Testis (tissue), 3 donors: ENCODE data around the gene EXOG. TPM values are rescaled to one million over a fixed set of nuclear protein-coding genes. Genes with fewer than 3 reads are reported as not detected.

Experiments
- DNase-seq: peaks from one replicate; pipeline ENCODE4 v3.0.0-alpha.2; 2019
- H3K27ac ChIP-seq, 2 donors: fragments of 200-600 bp; sonication (generic); one replicate each; pipeline ENCODE4 v1.5.1; 2019
- H3K27me3 ChIP-seq: fragments of 200-600 bp; sonication (generic); one replicate; pipeline ENCODE4 v1.5.1; 2019
- H3K36me3 ChIP-seq: fragments of 200-600 bp; sonication (generic); one replicate; pipeline ENCODE4 v1.5.1; 2017; ENCODE audit warnings: low read depth; ENCODE audit errors: missing control alignments
- H3K4me1 ChIP-seq: fragments of 200-600 bp; sonication (generic); one replicate; pipeline ENCODE4 v1.5.1; 2019
- H3K4me3 ChIP-seq, 2 donors: fragments of 200-600 bp; sonication (generic); one replicate each; pipeline ENCODE4 v1.5.1; 2017 to 2019
- H3K9me3 ChIP-seq: fragments of 200-600 bp; sonication (generic); one replicate; pipeline ENCODE4 v1.5.1; 2017
- POLR2A ChIP-seq: fragments of 450-650 bp; IDR thresholded peaks from one replicate; pipeline ENCODE4 v1.6.1; 2017; ENCODE audit warnings: antibody characterized with exemption, mild to moderate bottlenecking, moderate library complexity
- WGBS, 2 donors: methylation state at CpG; one replicate each; pipeline ENCODE4 v1.1.5; 2018; 5-methylcytosine and 5-hydroxymethylcytosine counted together
- intact Hi-C: fragments of 100-400 bp; cut with DNase I; formaldehyde crosslinking; loops from one replicate; pipeline ENCODE4 v1.15.1; 2023; ENCODE audit warnings: low total_unique reads
- polyA plus RNA-seq: library from polyadenylated mRNA; stranded (reverse); fragments of 350-450 nt; fragmentation: Illumina TruSeq; extraction: RNeasy Lipid Tissue Mini Kit (QIAGEN cat#74804); gene quantifications from one replicate; pipeline ENCODE4 v1.2.3, GENCODE V29; 2014; ENCODE audit warnings: low read depth, low replicate concordance; ENCODE audit not compliant: insufficient read depth
- total RNA-seq, 2 donors: library from RNA; depleted of rRNA; stranded (reverse); fragments of >200 nt; gene quantifications; one replicate each; pipeline ENCODE4 v1.2.3, GENCODE V29; 2016
- TF ChIP-seq, protein P1 (sequence below), 3 experiments: fragments of 450-650 bp in 2 of 3; fragments of 200-600 bp in 1 of 3; sonication (generic) in 1 of 3; IDR thresholded peaks; one replicate each; pipeline ENCODE4 v1.5.1; 2016 to 2019; ENCODE audit warnings: antibody characterized with exemption in 3 of 3, mild to moderate bottlenecking in 2 of 3, moderate library complexity in 1 of 3

Gene EXOG
- total and polyA plus RNA-seq, 3 donors from 2014 or later: 14.8 to 17.3 (median 15.7) TPM

DNA sequence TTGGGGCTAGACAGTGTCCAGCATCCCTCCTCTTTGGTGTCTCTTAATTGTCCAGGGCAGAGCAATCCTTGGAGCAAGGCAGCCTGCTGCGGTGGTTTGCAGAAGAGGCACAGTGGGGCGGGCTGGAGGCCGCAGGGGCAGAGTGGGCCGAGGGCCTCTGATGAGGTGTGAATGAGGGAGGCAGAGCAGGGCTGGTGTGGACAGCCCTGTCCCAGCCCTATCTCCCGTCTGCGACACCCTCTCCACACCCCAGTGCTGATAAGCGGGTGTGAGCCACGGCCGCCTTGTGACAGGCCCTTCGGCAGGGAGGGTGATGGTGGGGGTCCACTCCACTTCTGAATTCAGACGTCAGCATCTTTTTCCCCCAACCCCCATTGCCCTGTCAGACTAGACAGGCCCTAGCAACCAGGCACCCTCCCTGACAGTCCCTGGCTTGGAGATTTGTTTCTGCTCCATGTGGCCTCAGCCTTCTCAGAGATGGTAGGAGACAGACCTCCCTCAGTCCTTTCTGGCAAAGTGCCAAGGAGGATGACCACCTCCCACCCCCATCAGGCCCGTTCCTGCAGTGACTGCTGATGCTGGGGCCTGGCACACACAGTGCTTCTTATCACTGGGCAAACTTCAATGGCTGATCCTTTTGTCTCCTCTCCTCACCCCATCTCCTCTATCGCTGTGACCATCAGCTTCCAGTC lies 37.3 kb downstream of the EXOG start:
- Histone ChIP-seq H3K27me3 (no peaks in the 10 kb centered on the region), H3K4me3 (no peak overlapping the region), H3K4me1 (no peaks in the 10 kb centered on the region), H3K9me3 (no peaks in the 10 kb centered on the region), H3K27ac (no peak overlapping the region), H3K36me3 (no peaks in the 10 kb centered on the region)
- 74 to 83% methylated on average over 6 to 13 of the region's 13 CpGs for WGBS, 2 donors
- DNase-seq: no peak
- TF ChIP-seq POLR2A: no peak
- TF ChIP-seq, protein P1, sequence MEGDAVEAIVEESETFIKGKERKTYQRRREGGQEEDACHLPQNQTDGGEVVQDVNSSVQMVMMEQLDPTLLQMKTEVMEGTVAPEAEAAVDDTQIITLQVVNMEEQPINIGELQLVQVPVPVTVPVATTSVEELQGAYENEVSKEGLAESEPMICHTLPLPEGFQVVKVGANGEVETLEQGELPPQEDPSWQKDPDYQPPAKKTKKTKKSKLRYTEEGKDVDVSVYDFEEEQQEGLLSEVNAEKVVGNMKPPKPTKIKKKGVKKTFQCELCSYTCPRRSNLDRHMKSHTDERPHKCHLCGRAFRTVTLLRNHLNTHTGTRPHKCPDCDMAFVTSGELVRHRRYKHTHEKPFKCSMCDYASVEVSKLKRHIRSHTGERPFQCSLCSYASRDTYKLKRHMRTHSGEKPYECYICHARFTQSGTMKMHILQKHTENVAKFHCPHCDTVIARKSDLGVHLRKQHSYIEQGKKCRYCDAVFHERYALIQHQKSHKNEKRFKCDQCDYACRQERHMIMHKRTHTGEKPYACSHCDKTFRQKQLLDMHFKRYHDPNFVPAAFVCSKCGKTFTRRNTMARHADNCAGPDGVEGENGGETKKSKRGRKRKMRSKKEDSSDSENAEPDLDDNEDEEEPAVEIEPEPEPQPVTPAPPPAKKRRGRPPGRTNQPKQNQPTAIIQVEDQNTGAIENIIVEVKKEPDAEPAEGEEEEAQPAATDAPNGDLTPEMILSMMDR (IDR thresholded peaks at IDR 0.05): no peak
- intact Hi-C loops: no loop called here

DNA sequence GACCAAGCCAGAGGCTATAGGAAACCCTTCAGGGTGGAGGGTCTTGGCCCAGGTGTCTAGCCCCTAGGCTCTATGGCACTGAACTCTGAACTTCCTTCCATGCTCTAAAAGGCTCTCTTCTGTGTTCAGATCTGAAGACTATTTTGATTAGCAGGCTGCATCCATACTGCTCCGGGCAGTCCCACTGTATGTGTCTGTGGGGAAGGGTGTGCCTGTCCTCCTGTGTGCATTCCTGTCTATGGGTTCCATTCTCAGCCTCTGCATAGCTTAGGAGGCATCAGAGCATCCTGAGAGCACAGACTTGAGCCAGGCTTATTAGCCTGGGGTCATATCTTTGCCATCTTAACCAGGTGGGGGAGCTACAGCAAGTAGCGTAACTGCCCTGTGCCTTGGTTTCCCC lies 38.0 kb downstream of the EXOG start:
- H3K27ac ChIP-seq: no peak overlapping the region
- intact Hi-C loops: no loop called here
- peaks cover 4% of the 10 kb centered on the region for H3K4me1 ChIP-seq
- TF ChIP-seq, protein P1 (IDR thresholded peaks at IDR 0.05): no peak
- TF ChIP-seq POLR2A: no peak
- no peaks in the 10 kb centered on the region for H3K27me3 ChIP-seq
- DNase-seq: no peak
- 96 to 100% methylated on average over 2 of the region's 2 CpGs for WGBS, 2 donors
- no peaks in the 10 kb centered on the region for H3K36me3 ChIP-seq
- H3K9me3 ChIP-seq: no peaks in the 10 kb centered on the region
- H3K4me3 ChIP-seq: no peak overlapping the region

DNA sequence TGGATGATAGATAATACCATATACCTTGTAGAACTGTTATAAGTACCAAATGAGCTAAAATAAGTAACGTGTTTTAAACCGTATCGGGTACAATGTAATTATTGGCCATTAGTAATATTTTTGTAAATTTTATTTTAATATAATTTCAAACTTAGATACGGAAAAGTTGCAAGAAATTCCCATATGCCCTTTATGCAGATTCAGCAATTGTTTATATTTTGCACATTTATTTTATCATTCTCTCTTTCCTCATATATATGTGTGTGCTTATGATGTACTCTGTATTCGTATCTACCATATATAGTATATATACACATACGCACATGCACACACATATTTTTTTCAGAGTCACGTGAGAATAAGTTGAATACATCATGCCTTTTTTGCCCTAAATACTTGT lies 38.5 kb downstream of the EXOG start:
- Histone ChIP-seq H3K36me3 (no peaks in the 10 kb centered on the region), H3K27ac (no peak overlapping the region), H3K9me3 (no peaks in the 10 kb centered on the region), H3K27me3 (no peaks in the 10 kb centered on the region), H3K4me1 (peaks cover 4% of the 10 kb centered on the region), H3K4me3 (no peak overlapping the region)
- intact Hi-C loops: no loop called here
- no peak for DNase-seq
- 91 to 96% methylated on average over 7 of the region's 7 CpGs for WGBS, 2 donors
- TF ChIP-seq, protein P1 (IDR thresholded peaks at IDR 0.05): no peak
- no peak for TF ChIP-seq POLR2A

DNA sequence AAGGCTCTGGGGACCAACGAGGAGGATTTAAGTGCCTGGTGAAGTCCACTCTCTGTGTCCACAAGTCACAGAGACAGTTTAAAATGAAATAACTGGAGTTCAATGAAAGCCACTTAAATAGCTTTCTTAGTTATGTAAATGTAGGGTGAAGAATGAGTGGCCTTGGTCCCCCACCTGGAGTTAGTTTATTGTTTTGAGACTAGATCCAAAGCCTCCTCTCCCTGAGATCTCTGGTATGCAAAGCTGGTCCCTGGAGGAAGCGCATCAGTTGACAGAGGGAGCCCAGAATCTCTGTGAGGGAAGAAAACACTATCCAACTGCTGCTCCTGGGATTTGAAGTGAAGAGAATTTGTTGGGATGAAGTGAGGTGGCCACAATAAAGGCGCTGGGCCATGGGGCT lies 40.5 kb downstream of the EXOG start:
- Histone ChIP-seq H3K4me1 (peaks cover 4% of the 10 kb centered on the region), H3K27me3 (no peaks in the 10 kb centered on the region), H3K27ac (no peak overlapping the region), H3K4me3 (no peak overlapping the region), H3K9me3 (no peaks in the 10 kb centered on the region), H3K36me3 (no peaks in the 10 kb centered on the region)
- DNase-seq: no peak
- intact Hi-C loops: no loop called here
- WGBS, 2 donors: 74 to 80% methylated on average over 3 of the region's 3 CpGs
- no peak for TF ChIP-seq POLR2A
- TF ChIP-seq, protein P1 (IDR thresholded peaks at IDR 0.05): no peak

DNA sequence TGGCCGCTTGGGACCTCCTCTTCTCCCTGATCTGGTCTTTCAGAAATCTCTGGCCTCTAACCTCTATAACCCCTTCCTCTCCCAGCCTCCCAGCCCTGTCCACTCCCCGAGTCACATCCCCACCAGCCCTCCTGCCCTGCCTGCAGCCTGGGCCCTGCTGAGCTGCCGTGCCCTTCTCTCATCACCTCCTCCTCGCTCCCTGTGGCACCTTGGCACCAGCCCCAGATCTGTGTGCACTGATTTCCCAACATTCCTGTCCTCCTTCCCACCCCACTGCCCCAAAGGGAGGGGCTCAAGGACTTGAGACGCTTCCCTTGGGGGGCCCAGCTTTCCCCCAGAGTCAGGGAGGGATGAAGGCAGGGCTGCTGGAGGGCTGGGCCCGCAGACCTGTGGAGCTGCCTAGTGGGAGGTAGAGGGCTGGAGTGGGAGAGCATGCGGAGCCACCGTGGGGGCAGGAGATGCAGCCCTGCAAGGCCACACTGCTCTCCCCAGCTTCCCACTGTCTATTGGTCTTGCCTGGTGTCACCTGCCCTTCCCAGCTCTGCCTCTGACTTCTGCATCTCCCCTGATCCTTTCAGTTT lies 42.7 kb downstream of the EXOG start:
- WGBS, 2 donors: 59 to 65% methylated on average over 8 of the region's 8 CpGs
- H3K27ac ChIP-seq: no peak overlapping the region
- intact Hi-C loops: no loop called here
- no peak for TF ChIP-seq POLR2A
- TF ChIP-seq, protein P1 (IDR thresholded peaks at IDR 0.05): no peak
- peaks cover 4% of the 10 kb centered on the region for H3K4me1 ChIP-seq
- no peaks in the 10 kb centered on the region for H3K36me3 ChIP-seq
- H3K4me3 ChIP-seq: no peak overlapping the region
- H3K9me3 ChIP-seq: no peaks in the 10 kb centered on the region
- DNase-seq: no peak
- H3K27me3 ChIP-seq: no peaks in the 10 kb centered on the region
